GM19468 (cell line): ENCODE measurements around the gene LTF.
"Not testable (repeated sequence)": the region's sequence is repeated elsewhere in the genome, so short reads cannot be mapped to it uniquely, and the experiment has no call there.

Experiments
- ATAC-seq: cut with Tn5 transposase; IDR thresholded peaks from one replicate; pipeline ENCODE4 v1.9.1; 2021; ENCODE audit warnings: mild to moderate bottlenecking, moderate library complexity, moderate number of reproducible peaks; ENCODE audit not compliant: unreplicated experiment; ENCODE audit errors: extremely low read depth

The LTF gene

GRCh38 chr3:46400000-46400734, 64.5 kb downstream of the LTF start:
- ATAC-seq = no peak

DNA sequence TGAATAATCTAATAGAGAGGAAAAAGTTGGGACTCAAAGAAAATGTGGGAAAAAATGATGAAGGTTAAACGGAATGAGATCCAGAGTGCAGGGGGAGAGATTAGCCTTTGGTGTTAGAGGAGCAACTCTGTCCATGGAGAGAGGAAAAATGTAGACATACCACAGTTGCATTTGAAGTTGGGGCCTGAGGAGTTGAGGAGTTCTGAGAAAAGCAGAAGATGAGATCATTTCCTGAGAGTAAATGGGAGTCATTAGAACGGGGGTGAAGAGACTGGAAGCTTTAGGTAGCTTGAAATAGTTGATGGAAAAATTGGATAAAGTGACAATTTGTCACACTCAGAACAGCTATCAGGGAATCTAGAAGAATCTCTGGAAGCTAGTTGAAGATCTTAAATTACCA, 65.1 kb downstream of the LTF start:
- ATAC-seq = no peak

DNA sequence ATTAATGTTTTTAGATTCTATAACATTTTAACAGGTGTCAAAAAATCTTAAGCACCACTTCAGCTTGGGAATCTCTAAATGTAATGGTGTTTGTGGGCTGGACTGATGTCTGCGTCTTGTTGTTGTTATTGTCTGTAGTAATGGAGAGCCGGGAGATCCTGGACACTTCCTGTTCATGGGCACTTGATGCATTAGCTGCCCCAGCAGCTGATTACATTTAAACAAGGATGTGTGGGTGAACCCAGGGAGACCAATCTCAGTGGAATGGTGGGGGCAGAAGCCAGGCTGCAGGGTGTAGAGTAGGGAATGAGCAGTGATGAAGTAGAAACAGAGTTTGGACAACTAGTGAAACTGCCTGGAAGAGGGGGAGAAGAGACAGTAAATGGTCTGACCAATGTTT, 65.6 kb downstream of the LTF start:
- ATAC-seq = no peak

- no peak for ATAC-seq
These were observed 66.3 kb downstream of the LTF start for GRCh38 chr3:46398186-46398955.

DNA sequence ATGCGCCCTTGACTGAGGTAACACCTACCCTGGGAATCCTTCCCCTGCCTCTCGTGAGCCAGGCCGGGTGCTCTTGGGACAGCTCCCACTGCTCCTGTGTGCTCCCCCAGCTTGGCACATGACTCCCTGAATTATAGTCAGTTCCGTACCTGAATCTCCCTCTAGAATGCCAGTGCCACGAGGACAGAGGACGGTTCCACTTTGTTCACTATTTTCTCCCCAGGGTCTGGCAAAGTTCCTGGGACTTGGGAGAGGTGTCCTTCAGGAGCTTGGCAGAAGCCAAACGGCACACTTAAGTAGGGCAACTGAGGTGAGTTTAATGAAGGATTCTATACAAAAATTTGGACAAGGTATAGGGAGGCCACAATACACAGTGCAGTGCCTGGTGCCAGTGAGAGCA, 67.6 kb downstream of the LTF start:
- no peak for ATAC-seq

GRCh38 chr3:46395766-46396530, 68.8 kb downstream of the LTF start:
- no peak for ATAC-seq

DNA sequence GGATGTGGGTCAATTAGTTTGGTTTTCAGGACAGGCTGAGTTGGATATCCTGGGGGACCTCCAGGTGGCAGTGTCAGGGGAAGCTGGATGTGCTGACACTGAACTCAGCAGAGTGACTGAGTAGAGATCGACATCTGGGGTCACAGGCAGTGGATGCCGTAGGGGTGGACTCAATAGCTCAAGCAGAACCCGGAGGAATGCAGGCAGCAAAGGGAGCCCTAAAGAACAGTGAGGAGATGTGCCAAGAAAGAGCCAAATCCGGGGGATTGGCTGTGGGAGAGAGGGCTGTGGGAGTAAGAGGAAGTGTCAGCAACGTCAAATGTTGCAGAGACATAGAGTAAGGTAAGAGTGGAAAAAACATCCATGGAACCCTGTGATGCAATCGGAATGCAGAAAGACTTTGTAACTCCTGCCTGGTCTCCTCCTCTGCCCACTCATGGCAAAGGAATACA, 69.5 kb downstream of the LTF start:
- no peak for ATAC-seq

- ATAC-seq = no peak
These were observed 70.9 kb downstream of the LTF start for GRCh38 chr3:46393554-46394434.

DNA sequence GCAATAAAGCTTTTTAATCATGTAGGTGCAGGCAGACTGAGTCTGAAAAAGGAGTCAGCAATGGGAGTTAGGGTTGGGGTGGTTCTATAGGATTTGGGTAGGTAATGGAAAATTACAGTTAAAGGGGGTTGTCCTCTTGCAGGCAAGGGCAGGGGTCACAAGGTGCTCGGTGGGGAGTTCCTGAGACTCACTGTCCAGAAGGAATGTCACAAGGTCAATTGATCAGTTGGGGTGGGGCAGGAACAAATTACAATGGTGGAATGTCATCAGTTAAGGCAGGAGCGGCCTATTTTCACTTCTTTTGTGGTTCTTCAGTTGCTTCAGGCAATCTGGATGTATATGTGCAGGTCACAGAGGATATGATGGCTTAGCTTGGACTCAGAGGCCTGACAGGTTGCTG, 71.7 kb downstream of the LTF start:
- no peak for ATAC-seq

DNA sequence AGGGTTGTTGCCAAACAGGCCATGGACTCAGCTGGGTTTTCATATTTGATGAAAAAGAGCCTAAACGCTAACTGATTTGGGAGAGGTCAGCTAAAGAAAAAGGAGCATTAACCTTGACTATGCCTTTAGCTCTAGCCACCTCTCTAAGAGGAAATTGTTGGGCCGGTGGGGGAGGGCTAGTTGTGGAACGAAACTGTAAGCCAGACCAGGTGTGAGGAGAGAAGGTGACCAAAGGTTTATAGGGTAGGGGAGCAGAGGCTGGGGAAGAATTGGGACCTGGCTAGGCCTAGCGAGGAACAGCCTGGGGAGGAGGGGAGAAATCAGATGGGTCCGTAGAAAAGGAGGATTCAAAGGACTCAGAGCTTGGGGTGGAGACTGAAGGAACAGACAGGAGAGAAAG, 73.2 kb downstream of the LTF start:
- not testable (repeated sequence) for ATAC-seq

GRCh38 chr3:46389306-46389705, 75.4 kb downstream of the LTF start:
- ATAC-seq = no peak

DNA sequence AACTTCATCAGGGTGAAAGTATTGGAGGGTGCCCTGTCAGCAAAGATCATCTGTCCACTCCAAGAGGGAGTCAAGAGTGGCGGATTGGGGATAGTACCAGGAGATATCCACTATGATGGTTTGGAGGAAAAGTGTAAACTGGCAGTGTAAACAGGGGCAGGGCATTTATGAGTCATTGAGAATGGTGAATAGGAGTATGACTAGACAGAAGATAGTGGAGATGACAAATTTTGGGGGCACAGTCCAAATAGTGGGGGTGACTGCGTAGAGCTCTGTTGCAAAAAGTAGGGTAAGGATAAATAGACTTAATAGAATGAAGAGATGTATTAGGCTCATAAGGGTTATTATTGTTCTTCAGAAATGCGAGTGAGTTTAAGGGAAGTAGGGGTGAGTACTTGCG, 75.9 kb downstream of the LTF start:
- ATAC-seq = not testable (repeated sequence)

DNA sequence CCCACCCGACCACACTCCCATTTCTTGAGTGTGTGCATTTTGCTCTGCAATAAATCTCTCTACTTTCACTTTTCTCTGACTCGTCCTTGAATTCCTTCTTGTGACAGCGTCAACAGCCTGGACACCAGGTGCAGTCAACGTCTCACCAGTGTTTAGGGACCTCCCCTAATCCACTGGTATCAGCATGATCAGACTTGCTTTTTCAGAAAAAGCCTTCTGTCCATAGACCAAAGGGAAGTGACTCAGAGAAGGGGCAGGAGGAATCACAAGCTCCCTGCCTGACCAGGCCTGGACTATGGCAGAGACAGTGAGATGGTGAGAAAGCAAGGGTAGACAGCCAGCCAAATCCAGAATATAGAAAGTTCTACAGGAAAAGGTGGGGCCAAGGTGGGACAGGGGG, 78.5 kb downstream of the LTF start:
- ATAC-seq = no peak
